Stimulated activated naive CD4-positive, alpha-beta T cell treated with Interleukin-2 at 50 U/mL for 16 hours (primary cell): Measurements from ENCODE around the gene CLCN5.

Experiments
- DNase-seq: peaks from one replicate; lab custom pipeline; 2025; lab: John Stamatoyannopoulos, UW

CLCN5 gene

DNA sequence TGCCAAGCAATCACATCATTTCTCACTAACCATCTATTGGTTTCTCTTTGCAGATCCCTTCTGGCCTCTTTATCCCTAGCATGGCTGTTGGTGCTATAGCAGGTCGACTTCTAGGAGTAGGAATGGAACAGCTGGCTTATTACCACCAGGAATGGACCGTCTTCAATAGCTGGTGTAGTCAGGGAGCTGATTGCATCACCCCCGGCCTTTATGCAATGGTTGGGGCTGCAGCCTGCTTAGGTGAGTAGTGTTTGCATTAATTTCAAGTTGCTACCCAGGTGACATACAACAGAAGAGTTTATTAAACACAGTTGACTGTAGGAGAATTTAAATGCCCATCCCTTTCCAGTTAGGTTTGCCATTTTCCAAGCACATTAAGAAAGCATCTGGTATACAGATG, 166.2 kb downstream of the CLCN5 start:
- DNase-seq, result no peak

DNA sequence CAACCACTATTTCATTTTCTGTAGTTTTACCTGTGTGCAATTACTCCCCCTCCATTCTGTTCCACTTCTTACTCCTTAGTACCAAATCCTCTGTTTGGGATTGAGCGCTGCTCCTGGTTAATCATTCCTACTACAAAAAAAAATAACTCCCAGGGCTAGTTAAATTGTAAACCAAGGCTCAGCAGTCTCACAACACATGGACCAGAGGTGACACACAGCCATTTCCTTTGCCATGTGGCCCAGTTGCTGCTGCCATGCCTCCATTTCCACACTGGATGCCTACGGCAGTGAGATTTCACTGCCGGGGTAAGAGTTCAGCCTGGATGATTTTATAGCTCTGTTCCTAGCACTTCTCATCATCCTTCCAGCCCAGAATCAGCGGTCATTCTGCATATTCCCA, 171.2 kb downstream of the CLCN5 start:
- DNase-seq, result no peak

DNA sequence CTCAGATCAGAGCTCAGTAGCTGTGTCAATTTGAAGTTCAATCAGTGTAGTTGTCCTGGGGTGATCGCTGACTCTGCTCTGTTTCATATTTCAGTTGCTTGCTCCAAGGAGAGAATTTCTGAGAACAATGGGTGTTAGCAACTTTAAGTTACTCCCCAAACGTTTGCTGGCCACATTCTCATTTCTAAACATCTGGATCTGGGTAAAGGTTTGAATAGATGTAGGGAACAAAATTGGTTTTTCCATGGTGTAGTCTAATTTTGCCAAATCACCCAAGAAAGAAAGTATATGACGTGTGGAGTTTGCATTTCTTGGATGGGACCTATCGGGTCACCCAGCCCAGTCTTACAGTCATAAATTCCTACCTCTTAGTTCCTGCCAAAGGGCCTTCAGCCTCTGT, 174.7 kb downstream of the CLCN5 start:
- no peak for DNase-seq

DNA sequence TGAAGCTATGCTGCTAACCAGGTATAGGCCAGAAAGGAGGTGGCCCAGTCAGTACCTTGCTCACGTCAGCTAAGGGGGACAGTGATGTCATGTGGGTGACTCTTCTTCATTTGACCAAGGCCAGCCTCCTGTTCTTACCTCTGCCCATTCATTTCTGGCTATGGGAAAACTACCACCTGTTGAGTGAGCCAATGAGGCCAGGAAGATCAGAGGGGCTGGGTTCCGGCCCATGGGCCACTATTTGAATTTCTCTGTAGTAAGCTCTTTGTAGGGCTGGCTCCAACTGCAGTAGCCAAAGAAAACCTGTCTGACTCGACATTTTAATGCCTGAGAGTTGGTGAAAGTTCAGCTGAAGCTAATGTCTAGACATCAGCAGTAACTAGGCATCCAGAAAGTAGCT, 175.8 kb downstream of the CLCN5 start:
- DNase-seq, result no peak

DNA sequence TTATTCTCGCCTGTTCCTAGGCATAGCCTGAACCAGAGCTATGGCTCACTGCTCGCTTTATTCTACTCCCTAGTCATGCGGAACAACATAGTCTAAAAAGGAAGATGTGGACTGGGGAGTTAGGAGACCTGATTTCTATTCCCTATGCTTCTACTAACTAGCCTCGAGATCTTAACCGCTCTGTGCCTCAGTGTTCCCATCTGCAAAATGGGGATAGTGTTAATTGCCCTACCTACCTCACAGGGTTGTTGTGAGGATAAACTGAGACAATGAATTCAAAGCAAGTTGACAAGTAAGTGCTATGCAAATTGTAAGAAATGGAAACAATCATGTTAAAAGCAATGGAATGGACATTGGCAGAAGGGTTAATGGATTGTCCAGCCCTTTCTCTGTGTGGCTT, 176.4 kb downstream of the CLCN5 start:
- DNase-seq, result no peak

DNA sequence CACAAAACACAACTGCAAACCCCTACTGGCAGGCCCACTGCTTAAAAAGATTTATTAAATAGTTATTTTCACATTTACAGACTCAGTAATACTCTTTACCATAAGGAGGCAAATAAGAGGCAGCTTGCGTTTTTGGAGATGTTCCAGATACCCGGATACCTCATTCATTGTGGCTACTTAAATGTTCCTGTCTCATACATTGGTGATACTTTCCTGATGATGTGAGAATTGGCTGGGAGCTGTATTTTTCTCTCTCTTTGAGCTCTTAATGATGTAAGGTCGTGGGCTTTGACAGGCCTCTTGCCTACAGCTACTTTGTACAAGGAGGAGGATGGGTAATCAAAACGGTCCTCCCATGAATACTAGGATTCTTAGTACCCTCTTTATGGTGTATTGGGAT, 176.9 kb downstream of the CLCN5 start:
- DNase-seq, result no peak

DNA sequence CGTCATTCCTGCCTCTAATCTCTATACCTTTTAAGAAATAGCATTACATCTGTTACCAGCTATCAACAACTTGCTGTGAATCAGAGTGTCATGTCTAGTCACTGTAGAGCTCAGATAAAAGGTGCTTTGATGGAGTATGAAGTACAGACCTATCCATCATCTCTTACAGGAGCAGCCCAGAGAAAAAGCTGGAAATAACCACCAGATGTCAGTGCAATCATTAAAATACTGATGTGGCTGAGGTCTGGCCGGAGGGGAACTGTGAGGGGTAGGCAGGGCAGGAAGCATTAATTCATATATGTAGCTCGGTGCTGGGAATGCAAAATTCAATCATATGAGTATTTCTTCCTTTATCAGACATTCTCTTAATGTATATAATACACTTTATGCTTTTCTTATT, 177.8 kb downstream of the CLCN5 start:
- no peak for DNase-seq

DNA sequence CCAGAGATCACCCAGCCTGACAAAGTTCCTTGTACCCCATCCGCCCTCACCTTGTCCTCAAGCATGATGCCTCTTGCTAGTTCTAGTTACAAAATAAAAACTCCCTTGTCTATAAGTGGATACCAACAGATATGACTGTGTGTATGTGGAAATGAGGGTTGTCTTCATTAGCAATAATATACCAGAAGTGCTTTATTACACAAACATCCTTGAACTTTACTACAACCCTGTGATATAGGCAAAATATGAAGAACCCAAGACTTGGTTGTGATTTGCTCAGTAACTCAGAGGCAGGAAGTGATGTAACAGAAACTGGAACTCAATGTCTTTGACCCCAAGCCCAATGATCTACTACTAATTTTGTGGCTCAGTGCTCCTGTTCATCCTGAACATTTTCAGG, 180.8 kb downstream of the CLCN5 start:
- no peak for DNase-seq

DNA sequence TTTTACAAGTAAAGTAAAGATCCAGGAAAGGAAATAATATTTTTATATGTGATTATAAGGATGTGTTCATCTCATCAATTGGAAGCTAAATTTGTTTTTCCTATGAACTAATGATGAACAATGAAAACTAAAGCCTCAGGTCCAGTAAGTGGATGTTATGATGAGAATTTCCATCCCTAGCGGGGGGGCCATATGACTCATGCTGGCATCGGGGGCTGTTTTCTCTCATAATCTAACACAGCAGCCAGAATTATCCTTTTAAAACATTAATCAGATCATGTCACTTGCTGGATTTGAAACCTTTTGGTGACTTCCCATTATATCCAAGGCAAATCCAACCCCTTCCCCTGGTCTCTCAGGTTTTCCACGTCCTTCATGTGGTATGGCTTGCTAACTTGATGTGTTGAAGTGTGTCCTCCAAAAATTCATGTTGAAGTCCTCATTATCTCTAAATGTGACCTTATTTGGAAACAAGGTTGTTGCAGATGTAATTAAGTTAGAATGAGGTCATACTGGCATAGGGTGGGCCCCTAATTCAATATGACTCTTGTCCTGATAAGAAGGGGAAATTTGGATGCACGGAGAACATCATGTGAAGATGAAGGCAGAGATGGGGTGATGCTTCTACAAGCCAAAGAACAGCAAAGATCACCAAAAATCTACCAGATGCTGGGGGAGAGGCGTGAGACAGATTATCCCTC, 181.6 kb downstream of the CLCN5 start:
- DNase-seq, result no peak

DNA sequence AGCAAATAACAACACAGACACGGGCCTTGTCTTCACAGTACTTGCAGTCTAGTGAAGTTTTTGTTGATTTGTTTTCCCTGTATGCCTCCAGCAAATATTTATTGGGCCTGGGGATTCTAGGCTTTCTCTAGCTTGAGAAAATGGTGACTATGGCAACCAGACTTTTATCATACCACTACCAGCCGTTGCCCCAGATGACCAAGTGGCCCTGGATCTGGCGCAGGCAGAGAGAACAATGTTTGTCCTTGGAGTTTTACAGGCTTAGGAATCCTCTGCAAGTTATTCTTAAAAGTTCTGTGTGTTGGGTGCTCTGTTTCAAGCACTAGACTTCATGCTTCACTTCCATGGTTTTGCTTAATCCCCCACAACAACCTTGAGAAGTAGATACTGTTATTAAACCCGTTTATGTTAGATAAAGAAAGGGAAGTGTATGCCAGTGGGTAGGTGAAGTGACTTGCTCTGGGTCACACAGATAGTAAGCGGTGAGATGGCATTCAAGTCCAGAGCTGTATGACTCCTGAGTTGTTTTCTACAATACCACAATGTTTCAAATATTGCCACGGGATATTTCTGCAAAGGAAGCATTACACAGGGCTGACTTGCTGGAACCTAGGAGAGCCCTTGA, 183.8 kb downstream of the CLCN5 start:
- no peak for DNase-seq

DNA sequence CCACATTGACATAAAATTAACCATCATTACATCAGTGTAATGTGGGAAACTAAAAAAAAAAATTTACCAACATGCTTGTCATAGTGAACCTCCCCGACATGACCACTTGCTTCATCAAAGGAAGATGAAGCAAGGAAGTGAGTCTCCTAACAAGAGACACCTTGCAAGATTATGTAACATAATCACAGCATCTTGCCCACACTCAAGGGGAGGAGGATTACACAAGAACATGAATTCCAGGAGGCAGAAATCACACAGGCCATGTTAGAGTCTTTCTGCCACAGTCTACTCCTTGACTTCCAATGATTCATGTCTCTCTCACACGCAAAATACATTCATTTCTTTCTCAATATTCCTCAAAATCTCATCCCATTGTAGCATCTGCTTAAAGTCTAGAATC, 185.1 kb downstream of the CLCN5 start:
- DNase-seq, result no peak

DNA sequence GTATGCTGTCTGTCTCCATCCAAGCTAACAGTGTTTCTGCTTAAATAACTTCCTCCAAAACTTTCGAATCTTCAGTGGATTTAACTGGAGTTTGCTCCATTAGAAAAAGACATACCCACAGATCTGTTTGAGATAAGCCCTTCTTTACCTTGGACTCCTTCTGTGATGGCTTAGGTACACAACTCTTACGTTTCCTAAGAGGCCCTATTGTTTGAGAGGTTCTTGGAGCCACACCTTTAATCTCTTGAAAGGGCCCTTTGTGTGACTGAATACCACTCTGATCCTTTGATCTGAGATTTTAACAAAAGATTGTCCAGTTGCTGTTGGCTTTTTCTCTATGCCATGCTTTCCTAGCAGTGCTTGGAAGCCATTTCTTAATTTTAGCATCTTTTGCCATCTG, 185.9 kb downstream of the CLCN5 start:
- DNase-seq, result no peak

DNA sequence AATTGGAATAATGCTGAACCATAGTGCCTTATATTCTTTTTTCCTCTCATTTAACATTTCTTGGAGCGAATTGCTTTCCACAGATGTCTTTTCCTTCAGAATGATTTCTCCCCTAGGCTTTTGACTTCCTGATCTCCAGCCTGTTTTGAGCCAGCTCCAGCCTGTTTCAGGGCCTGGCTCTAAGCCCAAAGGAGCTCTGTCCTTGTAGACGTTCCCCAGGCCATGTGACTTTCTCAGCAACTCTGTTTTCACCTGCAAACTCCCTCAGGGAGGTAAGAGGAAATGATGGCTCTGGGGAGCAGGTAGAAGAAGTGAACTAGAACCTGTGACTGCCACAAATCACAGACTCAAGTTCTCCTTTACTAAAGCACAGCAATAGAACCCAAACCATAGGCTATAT, 189.3 kb downstream of the CLCN5 start:
- DNase-seq, result no peak

DNA sequence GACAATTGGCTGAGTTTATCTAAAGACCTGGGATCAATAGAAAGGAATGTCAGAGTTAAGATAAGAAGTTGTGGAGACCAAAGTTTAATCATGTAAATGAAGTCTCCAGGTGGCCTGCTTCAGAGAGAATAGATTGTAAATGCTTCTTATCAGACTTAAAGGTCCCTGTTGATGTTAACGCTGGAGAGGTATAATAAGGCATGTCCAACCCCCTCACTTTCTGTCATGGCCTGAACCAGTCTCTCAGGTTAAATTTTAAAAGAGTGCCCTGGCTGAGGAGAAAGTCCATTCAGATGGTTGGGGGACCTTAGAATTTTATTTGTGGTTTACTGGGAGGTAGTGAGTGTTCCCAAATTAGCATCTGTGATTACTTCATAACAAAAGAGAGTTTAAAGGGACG, 191.7 kb downstream of the CLCN5 start:
- no peak for DNase-seq

DNA sequence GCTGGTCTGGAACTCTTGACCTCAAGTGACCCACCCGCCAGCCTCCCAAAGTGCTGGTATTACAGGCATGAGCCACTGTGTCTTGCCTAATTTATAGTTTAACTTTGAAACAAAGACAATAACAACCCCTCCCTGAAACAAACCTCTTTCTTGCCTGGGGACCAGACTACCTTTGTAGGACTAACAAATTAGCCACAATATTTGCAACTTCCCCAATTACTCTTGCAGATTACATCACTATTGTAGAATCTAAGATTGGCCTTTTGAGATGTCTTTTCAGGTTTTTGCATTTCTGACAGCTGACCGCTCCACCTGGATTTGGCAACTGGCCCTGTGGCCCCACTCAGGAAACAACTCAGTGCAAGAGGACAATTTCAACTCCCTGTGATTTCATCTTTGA, 193.6 kb downstream of the CLCN5 start:
- no peak for DNase-seq

DNA sequence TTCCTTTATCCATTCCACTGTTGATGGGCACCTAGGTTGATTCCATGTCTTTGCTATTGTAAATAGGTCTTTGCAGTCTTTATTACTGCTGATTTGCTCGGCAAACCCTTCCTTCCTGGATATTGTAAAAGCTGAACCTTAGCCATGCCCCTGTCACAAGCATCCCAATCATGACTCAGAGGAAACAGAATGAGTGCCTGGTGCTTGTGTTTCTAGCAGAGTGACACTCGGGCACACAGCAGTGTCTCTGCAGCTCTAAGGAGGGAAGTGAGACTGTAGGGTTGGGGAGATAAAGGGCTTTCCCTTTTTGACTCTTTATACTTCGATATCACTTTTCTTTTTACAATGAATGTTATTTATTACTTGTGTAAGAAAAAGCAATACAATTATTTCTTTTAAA, 195.1 kb downstream of the CLCN5 start:
- DNase-seq, result no peak

DNA sequence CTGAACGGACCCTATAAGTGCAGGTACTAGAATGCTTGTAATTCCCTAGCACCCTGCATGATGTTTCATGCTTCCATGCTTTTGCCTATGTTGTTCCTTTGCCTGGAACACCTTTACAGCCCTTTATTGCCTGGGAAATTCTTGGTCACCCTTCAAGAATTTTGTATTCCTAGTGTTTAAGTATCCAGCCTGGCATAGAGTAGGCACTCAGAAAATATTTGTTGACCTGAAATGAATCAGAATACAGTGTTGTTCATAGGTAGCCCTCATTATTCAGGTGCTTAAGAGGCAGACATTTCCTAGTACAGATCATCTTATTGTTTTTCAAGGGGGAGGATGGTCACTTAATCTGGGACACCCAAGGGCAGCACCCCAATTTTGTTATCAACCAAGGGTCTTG, 203.1 kb downstream of the CLCN5 start:
- DNase-seq, result no peak

DNA sequence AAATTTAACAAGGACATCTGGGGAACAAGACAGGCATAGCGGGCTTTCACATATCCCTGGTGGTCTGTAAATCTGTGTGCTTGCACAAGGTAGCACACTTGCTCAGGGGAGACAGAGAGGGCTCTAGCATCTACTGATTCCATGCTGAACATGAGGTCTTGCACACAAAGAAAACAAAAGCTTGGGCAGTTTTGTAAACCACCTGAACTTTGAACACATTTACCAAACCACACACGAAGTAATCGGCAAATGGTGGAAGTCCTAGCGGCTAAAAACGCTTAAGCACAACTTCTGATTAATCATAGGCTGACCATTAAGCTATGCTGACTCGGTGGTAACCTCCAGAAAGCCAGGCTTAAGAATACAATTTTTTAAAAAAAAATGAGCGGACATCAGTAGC, 225.6 kb downstream of the CLCN5 start:
- DNase-seq, result no peak
